NCI-H1694 treated with DMSO at 0.1 percent for 48 hours (cell line): ENCODE measurements around the gene ERG.

Source experiments
- DNase-seq: peaks from one replicate; lab custom pipeline; 2025; lab: John Stamatoyannopoulos, UW

The ERG gene

DNA sequence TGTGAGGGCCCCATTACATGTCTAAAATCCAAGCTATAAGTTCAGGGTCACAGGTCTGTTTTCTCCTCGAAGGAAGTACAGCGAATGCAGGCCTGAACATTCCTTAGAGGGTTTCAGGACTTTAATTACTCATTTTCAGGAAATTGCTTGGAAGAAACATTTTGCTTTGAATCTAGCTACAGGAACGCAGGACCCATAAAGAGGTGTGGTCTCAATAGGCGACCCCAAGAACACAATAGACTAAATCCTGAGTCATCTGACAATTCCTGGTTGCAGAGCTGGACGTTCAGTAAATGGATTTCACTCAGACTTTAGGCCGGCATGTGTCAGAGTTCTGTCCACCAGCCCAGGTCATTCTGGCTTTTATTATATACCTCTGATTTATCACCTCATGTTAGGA is 1.0 kb upstream of the ERG start:
- DNase-seq: no peak

DNA sequence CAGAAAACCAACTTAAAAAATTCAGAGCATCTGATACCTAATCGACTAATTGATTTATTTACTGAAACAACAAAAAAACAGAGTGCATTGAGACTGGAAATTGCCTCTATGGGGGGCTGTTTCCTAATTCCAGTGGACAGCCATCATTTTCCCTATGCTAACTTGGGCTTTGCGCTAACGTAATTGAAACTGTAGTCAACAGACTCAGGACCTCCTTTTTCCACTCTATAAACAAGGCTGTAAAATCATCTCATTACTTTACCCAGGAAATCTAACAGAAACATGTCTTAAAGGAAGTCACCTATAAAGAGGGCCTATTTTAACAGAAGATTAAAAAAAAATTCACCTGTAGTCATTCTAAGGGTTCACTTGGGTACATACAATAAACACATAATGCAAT is 2.1 kb downstream of the ERG start:
- DNase-seq: no peak

DNA sequence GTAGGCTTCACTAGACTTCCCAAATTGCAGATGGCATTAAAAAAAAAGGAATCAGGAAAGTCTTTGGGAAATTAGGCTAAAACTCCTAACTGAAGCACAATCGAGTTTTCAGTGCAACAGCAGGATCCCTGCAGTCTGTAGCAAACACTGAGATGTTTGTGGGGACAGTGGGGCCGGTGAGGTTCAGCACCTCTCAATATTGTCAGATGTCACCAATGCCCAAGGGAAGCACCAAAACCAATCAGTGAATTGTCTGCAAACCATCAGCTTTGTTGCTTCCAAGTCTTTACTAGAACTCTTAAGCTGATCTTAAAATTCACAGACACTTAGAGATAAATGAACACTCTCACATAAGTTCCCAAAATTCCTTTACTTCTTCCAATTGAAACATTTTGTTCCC is 2.6 kb downstream of the ERG start:
- DNase-seq: no peak

DNA sequence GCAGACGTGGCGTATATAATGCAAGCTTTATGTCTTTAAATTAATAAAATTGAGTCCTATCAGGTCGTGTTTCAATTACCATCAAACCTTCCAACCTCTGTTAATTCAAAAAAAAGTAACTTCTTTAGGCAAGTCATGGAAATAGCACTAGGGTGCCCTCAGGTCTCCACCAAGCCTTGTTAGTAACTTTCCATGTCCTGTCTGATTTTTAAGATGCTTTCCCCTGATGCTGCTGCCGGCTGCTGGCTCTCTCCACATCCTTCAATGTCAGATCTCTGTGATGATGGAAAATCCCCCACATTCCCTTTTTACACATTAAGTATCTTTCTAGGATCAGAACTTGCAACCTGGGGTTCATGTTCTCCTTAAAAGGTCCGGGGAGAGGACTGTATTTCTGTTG is 3.0 kb downstream of the ERG start:
- no peak for DNase-seq

DNA sequence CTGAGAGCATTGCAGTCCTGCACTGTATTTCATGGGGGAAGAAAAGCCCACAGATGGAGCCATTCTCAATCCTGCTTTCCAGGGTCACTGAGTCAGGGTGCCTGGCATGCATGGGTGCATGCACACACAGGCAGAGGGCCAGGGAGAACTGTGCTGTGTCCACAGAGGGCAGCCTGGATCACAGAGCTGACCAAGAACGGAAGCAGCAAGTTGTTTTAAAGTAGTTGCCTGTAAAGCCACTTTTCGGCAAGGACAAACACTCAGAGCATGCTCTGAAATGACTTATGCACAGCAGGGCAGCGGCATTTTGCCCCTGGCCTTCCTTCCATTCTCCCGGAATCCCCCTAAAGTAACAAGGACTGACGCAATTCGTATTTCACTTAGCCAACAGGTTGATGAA is 3.6 kb downstream of the ERG start:
- no peak for DNase-seq

DNA sequence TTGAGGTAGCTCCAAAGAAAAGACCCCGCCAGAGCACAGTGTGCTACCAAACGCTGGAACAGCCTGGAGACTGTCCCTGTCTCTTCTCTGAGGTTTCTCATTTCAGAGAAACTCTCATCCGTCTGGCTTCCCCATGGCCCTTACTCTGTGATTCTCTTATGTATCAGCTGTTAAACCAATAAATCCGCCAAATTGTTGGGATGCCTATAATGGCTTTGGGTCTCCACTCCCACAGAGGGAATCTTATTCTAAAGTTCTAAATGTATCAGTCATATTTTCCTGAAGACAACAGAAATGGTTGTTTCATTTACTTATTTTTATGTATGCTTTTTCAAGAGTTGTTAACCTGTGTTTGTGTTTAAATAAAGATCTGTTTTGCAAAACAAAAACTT is 4.0 kb downstream of the ERG start:
- no peak for DNase-seq

DNA sequence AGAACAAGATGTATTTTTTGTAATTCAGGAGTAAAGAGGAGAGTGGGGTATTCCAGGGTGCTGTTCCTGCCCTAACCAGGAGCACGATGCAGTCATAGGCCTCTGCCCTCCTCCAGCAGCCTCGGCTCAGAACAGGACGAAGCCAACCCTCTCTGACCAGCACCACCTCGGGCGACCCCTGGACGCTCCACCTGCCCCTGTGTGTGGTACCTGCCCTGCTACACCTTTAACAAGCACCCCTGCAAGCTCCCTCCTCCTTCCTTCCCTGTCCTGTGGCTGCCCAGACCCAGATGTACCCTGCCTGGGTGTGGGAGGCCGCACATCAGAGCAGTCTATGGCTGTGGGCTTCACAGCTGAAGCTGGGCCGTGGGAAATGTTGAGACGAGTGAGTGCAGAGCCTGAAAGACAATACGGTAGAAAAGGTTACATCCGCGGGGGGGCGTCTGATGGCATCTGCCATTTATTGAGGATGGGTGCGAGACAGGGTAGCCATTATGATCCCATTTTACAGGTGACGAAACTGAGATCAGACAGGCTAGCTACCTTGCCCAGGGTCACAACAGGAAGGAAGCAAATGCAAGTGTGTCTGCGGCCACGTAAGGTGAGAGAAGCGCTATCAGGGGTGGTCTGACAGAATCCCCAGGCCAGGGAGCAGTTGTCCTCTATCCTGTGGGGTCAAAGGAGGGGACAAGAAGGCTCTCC is 4.6 kb downstream of the ERG start:
- no peak for DNase-seq

DNA sequence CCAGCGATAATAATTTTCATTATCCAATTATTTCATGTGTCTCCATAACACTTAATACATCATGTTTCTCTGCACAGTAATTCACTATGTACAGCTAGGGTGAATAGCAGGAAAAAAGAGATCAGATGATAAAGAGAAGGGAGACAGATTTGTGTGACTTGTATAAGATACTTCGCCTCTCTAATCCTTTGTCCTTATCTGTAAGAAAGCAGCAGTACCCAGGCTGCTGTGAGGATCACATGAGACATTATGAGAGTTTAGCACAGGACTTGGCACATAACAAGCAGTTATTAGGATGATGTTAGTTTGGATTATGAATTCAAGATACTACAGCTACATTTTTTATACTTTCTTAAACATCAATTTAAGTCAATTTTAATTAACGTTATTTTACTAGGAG is 6.3 kb downstream of the ERG start:
- DNase-seq: no peak

DNA sequence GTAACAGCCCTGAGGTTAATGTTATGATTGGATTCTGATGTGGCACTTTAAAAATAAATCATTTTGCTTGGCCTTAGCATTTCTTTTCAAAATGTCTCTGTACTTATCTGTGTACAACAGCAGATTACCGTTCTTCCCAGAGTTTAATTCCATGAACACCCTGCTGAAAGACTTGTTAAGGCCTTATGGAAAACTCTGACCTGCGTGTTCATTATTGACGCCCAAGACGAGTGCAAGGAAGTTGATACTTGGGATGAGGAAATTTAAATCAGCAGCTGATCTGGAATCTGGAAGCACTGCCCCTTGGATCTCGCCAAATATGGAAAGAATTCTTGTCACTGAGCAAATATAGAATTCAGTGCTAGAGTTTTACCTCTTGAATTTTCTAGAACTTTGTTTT is 6.7 kb downstream of the ERG start:
- DNase-seq: no peak

DNA sequence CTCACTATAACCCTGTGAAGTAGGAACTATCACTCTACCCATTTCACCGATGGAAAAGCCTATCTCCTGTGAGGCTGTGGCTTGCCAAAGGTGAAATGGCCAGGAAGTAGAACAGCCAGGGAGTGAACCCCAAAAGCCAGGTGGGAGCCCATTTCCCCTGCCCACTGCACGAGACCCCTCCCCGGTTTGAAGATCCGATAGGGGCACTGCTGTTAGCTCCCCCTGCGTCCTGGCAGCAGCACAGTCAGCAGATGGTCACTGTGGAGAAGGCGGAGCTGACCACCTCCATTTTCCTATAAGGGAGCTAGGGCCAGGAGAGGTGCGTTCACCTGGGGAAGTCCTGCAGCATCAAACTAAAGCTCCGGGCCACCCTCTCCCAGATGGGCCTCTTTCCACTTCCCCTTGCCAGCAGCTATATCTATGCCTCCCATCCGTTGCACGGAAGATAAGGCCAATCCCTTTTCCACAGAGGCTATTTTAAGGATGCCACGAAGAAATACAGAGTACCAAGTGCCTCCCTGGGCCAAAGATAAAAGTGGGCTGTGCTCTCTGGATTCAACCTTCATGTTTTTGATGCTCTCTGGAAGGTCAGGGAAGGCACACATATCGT is 7.8 kb downstream of the ERG start:
- no peak for DNase-seq

DNA sequence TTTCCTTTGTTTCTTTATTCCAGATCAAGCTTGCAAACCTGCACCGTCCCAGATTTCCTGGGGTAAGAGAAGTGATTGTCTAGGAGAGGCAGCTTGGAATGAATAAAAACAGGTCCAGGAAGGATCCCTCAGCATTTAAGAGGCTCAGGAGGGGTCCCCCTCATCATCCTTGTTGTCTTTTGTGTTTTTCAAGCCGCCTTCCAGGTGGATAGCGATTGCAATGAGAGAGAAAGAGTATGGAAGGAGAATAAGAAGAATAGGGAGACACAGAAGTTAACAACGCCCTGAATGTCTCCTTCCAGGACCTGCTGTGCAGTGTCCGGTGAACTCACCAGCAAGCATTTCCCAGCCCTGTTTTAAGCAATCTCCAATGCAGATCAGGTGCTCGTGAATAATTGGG is 8.5 kb downstream of the ERG start:
- DNase-seq: no peak

DNA sequence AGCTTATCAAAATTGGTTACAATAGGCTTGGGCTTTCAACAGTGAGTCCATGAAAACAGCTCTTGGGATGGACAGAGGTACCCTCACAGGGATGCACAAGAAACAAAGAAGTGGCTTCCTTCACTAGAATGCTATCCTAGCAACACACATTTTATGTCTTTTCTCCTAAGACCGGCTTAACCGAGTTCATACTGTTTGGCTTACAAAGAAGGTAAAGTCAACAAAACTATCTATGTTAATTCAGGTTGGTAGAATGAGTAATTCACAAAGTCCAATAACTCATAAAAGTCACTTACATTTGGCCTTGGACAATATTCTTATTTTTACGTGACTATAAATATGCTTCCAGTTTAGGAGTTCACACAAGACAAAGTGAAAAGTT is 9.0 kb downstream of the ERG start:
- no peak for DNase-seq

DNA sequence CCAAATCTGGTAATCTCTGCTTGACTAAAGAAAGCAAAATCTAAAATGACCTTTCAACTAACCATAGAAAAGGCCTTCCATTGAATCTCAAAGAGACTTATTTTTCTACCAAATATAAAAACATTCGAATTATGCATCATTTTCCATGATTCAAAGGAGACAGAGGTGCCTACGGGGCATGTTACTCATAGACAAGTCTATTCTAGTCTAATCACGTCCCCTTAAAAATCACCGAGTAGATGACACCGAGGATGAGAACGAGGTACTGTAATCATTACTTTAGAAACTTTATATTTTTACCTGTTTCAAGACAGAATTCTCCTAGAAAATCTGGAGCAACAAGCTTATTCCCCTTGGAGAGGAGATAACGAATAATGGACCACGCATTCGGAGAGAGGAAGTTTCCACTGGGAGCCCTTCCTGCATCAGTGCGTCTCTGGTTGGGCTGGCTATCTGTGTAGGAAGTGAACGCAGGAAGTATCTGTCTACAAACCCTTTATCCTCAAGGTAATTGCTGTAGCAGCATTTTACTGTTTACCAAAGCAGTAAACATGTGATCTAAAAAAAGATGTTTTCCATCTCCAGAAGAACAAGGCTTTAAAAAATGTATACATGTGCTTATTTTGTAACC is 9.5 kb downstream of the ERG start:
- no peak for DNase-seq

DNA sequence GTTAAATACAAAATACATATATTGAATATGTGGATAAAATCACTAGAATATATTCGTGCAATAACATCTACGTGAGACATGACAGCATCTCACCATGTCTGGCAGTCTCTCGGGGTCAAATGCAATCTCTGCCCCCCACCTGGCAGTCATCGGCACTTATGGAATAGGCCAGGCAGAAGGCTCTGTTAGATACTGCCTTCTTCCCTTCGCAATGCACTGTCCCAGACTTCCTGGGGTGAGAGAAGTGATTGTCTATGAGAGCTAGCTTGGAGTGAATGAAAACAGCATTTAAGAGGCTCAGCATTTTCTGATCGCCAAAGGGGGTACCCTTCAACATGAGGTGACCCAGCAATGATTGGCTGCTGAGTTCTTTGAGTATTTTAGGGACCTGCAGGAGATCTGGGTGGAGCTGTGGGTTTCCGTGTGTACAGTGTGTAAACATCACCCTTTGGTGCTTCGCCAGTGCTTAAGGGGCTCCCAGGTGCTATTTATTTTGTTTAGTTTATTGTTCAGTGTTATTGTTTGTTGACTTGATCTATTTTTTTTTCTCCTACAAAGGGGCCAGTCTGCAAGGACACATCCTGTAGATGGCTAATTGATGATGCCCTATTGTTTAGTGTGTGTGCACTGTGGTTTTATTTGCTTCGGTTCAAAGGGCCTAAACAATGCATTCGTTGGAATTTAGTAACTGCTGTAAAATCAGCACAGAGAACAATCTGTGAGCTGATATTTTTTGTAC is 10.2 kb downstream of the ERG start:
- DNase-seq: no peak

DNA sequence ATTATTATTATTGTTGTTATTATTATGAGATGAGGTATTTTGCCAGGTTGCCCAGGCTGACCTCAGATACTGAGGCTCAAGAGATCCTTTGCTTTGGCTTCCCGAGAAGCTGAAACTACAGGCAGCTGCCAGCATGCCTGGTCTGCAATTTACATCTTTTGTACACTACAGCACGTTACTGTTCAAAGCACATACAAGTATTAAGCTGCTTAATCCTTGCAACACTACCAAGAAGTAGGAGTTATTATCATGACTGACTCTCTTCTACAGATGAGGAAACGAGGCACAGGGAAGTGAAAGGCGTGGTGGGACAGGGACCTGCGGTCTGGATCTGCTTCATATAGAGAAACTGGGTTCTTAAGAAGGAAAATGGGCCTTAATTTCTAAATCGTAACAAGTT is 11.6 kb downstream of the ERG start:
- no peak for DNase-seq

DNA sequence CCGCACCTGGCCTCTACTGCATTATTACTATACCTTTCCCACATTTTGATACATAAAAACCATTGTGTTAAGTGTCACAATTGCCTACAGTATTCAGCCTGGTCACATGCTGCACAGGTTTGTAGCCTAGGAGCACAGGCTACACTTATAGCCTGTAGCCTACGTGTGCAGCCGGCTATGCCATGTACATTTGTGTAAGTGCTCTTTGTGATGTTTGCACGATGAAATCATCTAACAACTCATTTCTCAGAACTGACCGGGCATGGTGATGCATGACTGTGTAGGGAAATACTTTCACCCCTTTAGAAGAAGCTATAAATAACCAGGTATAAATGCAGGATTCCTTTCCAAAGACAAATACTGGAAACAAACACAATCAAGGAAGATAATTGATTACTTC is 12.1 kb downstream of the ERG start:
- DNase-seq: no peak

DNA sequence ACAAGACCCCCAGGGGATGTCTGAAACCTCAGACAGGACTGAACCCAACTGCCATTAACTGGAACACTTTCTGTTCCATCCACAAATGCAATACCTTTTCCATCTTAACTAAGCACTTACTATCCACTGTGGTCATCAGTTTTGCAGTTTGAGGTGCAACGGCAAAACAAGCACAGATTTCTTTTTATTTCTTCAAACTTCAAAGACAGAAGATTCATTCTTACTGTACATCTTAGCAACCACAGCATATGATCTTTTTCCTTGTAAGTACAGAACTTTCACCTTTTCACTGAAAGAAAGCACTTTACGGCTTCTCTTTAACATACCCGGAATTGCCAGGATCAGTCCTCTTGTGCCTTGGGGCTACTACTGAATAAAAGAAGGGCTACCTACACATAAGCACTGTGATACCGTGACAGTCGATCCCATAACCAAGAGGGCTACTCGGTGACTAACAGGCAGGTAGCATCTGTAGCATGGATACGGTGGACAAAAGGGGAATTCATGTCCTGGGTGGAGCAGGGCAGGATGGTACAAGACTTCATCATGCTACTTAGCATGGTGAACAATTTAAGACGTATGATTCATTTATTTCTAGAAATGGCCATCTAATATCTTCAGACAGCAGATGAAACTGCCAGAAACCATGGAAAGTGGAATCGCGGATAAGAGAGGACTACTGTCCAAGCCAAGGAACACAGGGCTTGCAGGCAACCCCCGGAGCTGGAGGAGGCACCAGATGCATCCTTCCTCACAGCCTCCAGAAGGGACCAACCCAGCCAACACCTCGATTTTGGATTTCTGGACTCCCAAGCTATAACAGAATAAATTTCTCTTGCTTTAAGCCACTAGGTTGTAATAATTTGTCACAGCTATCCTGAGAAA is 18.4 kb downstream of the ERG start:
- no peak for DNase-seq

DNA sequence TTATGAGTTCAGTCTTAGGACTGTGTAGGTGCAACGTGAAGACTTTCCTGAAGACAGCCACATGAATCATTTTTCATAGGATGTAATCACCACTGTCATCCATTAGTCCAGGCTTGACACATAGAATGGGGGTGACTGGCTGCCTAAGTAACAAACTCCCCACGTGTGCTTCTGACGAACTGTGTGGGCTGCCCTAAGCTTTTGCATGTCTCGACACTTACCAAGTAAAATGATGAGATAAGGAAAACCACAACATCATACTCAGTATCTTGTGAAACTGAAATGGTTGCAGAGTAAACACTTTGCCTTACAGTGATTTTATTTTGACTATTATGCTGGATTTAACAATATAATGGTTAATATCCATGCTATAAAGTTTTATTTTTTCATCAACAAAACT is 19.5 kb downstream of the ERG start:
- no peak for DNase-seq

DNA sequence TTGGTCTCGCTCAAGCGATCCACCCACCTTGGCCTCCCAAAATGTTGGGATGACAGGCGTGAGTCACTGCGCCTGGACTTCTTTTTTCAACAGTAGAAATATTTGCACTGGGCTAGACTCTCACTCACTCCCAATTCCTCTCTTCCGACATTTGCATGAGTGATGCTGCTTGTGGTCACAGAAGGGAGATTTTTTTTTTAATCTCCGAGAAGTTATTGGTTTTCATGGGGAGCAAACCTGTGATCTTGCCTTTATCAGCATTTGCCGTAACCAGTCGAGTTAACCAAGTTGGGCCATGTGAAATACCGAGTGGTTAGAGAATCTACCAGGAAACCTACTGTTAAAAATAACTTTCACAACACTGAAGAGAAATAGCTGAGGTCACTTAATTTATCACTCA is 21.1 kb downstream of the ERG start:
- no peak for DNase-seq

DNA sequence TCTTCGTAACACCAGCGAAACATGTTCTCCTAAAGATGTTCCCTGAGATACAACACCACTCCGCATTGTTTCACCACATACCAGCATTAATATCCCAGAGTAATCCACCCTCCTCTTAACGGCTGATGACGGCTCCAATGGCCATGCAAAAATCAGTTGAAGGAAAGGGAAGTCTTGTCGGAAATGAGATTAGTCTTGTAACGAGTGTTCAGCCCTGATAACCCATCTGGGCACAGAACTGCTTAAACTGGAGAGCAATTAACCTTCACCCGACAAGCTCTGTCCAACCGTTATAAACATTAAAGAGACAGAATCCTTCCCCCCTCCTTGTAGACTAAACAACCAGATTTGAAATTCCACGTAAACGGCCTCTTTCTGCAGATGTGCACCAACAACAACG is 21.9 kb downstream of the ERG start:
- no peak for DNase-seq

DNA sequence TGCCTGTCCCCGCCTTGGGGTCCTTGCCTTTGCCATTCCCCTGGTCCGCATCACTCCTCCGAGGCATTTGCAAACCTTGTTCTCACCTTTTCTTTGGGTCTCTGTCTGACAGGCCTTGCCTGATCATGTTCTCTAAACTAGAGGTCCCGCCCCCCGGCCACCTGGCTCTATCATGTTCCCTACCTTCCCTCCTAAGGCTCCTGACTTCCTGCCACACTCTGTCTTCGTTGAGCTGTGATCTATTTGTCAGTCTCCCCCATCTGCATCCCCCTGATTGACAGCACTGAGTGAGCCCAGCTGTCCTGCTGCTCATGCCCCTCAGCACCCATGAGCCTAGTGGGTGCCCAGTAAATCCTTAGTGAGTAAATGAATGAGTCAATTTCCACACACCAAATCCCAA is 22.8 kb downstream of the ERG start:
- no peak for DNase-seq

DNA sequence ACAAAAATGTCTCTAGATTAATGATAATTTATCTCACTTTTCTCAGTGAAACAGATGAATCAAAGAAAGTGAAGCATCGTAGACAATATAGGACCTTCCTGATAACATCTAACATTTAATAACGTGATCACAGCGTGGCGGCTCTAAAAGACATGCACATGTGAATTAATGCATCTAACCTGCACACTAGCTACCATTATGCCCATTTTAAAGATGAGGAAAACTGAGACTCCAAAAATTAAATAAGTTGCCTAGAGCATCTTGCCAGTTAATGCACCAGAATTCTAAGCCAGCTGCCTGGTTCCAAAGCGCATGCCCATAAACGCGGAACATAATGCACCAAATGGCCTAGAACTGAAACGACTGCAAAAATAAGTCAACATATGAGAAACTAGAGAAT is 23.5 kb downstream of the ERG start:
- no peak for DNase-seq
